Endodermal cell (in vitro differentiated cells): ENCODE measurements around the gene PRKAG2. TPM values are rescaled to one million over a fixed set of nuclear protein-coding genes. Genes with fewer than 3 reads are reported as not detected.

ENCODE experiments used
- DNase-seq: peaks from one replicate; pipeline ENCODE4 v3.0.0-alpha.2; 2017
- H3K27ac ChIP-seq: 2 replicates; pipeline ENCODE4 v1.5.1; 2013; ENCODE audit warnings: mild to moderate bottlenecking, low read depth, low read length, moderate library complexity
- H3K27me3 ChIP-seq: 2 replicates; pipeline ENCODE4 v1.6.1; 2013; ENCODE audit warnings: mild to moderate bottlenecking, low read length, moderate library complexity; ENCODE audit not compliant: insufficient read depth, control insufficient read depth, poor library complexity, severe bottlenecking
- H3K36me3 ChIP-seq: 2 replicates; pipeline ENCODE4 v1.7.0; 2013; ENCODE audit warnings: mild to moderate bottlenecking, low read length, moderate library complexity; ENCODE audit not compliant: control insufficient read depth, insufficient read depth
- H3K4me1 ChIP-seq: one replicate; pipeline ENCODE4 v1.7.0; 2013; ENCODE audit warnings: low read length; ENCODE audit not compliant: control insufficient read depth, insufficient read depth
- H3K4me3 ChIP-seq: 2 replicates; pipeline ENCODE4 v1.5.1; 2013; ENCODE audit warnings: mild to moderate bottlenecking, low read length, moderate library complexity
- H3K9ac ChIP-seq: 2 replicates; pipeline ENCODE4 v1.6.1; 2013; ENCODE audit warnings: mild to moderate bottlenecking, low read length, moderate library complexity; ENCODE audit not compliant: poor library complexity, severe bottlenecking; ENCODE audit errors: extremely low read depth
- H3K9me3 ChIP-seq: 2 replicates; pipeline ENCODE4 v1.6.1; 2013; ENCODE audit warnings: mild to moderate bottlenecking, low read length, moderate library complexity; ENCODE audit not compliant: control insufficient read depth
- H3K27ac Mint-ChIP-seq: 2 replicates; pipeline ENCODE4 v1.8.0; 2020; ENCODE audit warnings: mixed read lengths
- H3K27me3 Mint-ChIP-seq: 2 replicates; pipeline ENCODE4 v1.8.0; 2021; ENCODE audit warnings: mild to moderate bottlenecking, mixed read lengths; ENCODE audit not compliant: insufficient read depth
- H3K36me3 Mint-ChIP-seq: 2 replicates; pipeline ENCODE4 v1.8.0; 2020; ENCODE audit warnings: low read depth, mixed read lengths
- H3K4me1 Mint-ChIP-seq: 2 replicates; pipeline ENCODE4 v1.8.0; 2020; ENCODE audit warnings: mixed read lengths
- H3K4me3 Mint-ChIP-seq: 2 replicates; pipeline ENCODE4 v1.8.0; 2020; ENCODE audit warnings: mild to moderate bottlenecking, moderate library complexity, mixed read lengths
- H3K9me3 Mint-ChIP-seq: 2 replicates; pipeline ENCODE4 v1.8.0; 2020; ENCODE audit warnings: mild to moderate bottlenecking, mixed read lengths
- WGBS, 2 experiments: methylation state at CpG; one replicate each; pipeline versions ENCODE4 v1.1.5 to v1.1.7; 2013; ENCODE audit warnings: missing lambda C conversion rate in 2 of 2, mixed read lengths in 1 of 2; ENCODE audit not compliant: insufficient coverage in 1 of 2, insufficient read length in 1 of 2; 5-methylcytosine and 5-hydroxymethylcytosine counted together
- total RNA-seq, 2 donors: library from RNA; stranded (reverse); fragmentation: NEBNext Ultra II Directional in 1 of 2; extraction: Animal tissue kit (Norgen Biotek cat#: 25700) in 1 of 2; gene quantifications; 2 replicates in 1 of 2; 3 replicates in 1 of 2; pipeline ENCODE4 v1.2.1, GENCODE V29; 2021
- TF ChIP-seq, protein P1 (sequence below): fragments of 200-600 bp; sonication (generic); conservative IDR thresholded peaks from 2 replicates; pipeline ENCODE4 v1.5.0; 2021; ENCODE audit warnings: antibody characterized with exemption, mild to moderate bottlenecking

The PRKAG2 gene
- total RNA-seq, 2 donors from 2014 or later = 17.2 to 20.7 TPM

DNA sequence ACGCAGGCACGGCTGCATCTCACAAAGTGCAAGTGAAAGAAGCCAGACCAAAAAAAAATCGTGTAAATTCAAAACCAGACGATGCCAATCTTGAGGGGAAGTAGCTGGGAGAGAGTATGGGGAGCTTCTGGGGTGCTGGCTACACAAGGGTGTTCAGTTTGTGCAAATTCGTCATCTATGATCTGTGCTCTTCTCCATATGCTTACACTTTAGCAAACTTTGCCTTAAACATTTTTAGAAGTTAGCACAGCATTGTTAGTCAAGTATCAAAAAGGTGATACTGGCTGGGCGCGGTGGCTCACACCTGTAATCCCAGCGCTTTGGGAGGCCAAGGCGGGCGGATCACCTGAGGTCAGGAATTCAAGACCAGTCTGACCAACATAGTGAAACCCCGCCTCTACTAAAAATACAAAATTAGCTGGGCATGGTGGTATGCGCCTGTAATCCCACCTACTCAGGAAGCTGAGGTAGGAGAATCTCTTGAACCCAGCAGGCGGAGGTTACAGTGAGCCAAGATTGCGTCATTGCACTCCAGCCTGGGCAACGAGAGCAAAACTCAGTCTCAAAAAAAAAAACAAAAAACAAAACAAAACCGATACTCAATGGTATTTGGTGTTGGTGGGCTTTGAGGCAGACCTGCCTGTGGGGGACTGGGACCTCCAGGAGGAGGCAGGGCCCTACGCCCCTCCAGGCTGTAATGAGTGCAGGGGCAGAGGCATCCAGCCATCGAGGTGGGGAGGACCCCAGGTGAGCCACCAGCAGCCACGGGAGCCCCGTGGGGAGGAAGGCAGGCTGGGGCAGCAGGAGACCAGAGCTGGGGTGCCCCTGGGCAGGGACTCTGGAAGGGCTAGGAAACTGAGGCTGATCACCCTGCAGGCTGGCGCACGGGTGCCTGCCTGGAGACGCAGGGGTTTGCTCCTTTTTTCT lies 150.0 kb downstream of the PRKAG2 start:
- WGBS, 2 experiments = 88 to 94% methylated on average over 19 to 23 of the region's 23 CpGs
- H3K4me3 Mint-ChIP-seq = no peak overlapping the region
- no peak overlapping the region for H3K27ac Mint-ChIP-seq
- Histone ChIP-seq H3K4me3 (no peak overlapping the region), H3K9ac (no peak overlapping the region), H3K4me1 (peaks cover 6% of the 10 kb centered on the region), H3K36me3 (no peaks in the 10 kb centered on the region), H3K27me3 (no peaks in the 10 kb centered on the region), H3K27ac (no peak overlapping the region), H3K9me3 (no peaks in the 10 kb centered on the region)
- no peaks in the 10 kb centered on the region for H3K36me3 Mint-ChIP-seq
- no peaks in the 10 kb centered on the region for H3K9me3 Mint-ChIP-seq
- H3K27me3 Mint-ChIP-seq = peaks cover under 1% of the 10 kb centered on the region
- TF ChIP-seq, protein P1, sequence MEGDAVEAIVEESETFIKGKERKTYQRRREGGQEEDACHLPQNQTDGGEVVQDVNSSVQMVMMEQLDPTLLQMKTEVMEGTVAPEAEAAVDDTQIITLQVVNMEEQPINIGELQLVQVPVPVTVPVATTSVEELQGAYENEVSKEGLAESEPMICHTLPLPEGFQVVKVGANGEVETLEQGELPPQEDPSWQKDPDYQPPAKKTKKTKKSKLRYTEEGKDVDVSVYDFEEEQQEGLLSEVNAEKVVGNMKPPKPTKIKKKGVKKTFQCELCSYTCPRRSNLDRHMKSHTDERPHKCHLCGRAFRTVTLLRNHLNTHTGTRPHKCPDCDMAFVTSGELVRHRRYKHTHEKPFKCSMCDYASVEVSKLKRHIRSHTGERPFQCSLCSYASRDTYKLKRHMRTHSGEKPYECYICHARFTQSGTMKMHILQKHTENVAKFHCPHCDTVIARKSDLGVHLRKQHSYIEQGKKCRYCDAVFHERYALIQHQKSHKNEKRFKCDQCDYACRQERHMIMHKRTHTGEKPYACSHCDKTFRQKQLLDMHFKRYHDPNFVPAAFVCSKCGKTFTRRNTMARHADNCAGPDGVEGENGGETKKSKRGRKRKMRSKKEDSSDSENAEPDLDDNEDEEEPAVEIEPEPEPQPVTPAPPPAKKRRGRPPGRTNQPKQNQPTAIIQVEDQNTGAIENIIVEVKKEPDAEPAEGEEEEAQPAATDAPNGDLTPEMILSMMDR = no peak
- peaks cover 8% of the 10 kb centered on the region for H3K4me1 Mint-ChIP-seq
- DNase-seq = no peak

DNA sequence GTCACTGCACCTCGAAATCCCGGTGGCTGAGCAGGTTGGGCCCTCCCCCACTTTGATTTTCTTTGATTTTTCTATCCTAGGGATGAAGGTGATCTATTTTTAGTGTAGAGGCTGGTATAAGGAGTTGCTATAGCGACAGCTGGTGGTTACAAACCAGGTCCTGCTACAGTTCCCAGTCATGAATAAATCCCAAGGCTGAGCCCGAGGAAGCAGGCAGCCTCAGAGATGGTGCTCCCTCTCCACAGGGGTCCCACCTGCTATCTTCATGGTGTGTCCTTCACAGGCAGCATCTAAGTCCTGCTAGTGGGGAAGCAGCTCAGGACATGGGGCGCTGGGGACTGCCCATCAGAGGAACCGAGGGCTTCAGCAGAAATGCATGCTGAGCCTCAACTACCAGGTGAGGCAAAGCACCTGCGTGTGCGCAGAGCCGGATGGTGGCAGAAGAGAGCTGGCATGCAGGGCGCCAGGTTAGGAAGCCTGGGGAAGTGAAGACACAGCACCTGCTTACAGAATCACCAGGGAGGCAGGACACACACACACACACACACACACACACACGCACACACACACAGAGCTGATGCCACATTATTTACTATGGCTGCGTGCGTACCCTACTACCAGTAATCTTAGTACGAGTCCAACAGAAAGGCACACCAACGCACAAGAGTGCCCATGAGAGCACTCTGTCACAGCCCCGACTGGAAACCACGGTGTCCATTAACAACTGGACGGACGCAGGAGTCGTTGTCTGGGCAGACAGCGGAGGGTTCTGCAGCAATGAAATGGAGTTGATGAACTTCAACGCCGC lies 150.9 kb downstream of the PRKAG2 start:
- Mint-ChIP-seq H3K4me1 (peaks cover 2% of the 10 kb centered on the region), H3K27me3 (peaks cover 2% of the 10 kb centered on the region), H3K9me3 (no peaks in the 10 kb centered on the region), H3K36me3 (no peaks in the 10 kb centered on the region), H3K27ac (no peak overlapping the region), H3K4me3 (no peak overlapping the region)
- Histone ChIP-seq H3K36me3 (no peaks in the 10 kb centered on the region), H3K27me3 (no peaks in the 10 kb centered on the region), H3K4me3 (no peak overlapping the region), H3K9ac (no peak overlapping the region), H3K27ac (no peak overlapping the region), H3K4me1 (peaks cover 3% of the 10 kb centered on the region), H3K9me3 (no peaks in the 10 kb centered on the region)
- TF ChIP-seq, protein P1 = no peak
- 94 to 97% methylated on average over 19 to 23 of the region's 23 CpGs for WGBS, 2 experiments
- DNase-seq = no peak

DNA sequence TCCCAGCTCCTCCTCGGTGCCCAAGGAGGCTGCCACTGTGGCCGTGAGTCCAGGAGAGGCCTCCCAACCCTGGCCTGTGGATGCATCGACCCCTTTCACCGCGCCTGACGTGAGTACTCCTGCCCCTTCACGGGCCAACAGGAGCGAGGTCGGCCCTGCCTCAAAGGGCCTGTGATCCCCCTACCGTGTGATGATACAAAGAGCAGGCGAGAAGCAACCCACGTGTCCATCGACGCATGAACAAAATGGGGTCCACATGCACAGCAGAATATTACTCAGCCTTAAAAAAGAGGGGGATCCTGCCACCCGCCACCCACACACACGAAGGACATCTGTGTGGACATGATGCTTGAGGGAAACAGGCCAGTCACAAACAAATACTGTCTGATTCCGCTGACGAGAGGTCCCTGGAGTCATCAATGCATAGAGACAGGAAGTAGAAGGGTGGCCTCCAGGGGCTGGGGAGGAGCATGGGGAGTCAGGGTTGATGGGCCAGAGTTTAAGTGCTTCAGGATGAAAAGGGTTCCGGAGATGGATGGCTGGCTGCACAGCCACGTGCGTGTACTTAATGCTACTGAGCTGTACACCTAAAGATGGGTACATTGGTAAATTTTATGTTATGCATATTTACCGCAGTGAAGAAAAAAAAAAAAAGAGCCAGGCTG lies 151.9 kb downstream of the PRKAG2 start:
- DNase-seq = no peak
- 95 to 96% methylated on average over 18 to 22 of the region's 22 CpGs for WGBS, 2 experiments
- no peak overlapping the region for H3K4me3 Mint-ChIP-seq
- Histone ChIP-seq H3K4me1 (no peaks in the 10 kb centered on the region), H3K27ac (no peak overlapping the region), H3K9ac (no peak overlapping the region), H3K36me3 (no peaks in the 10 kb centered on the region), H3K9me3 (no peaks in the 10 kb centered on the region), H3K27me3 (no peaks in the 10 kb centered on the region), H3K4me3 (no peak overlapping the region)
- H3K36me3 Mint-ChIP-seq = no peaks in the 10 kb centered on the region
- no peak overlapping the region for H3K27ac Mint-ChIP-seq
- H3K27me3 Mint-ChIP-seq = peaks cover 2% of the 10 kb centered on the region
- TF ChIP-seq, protein P1 = no peak
- H3K9me3 Mint-ChIP-seq = no peaks in the 10 kb centered on the region
- no peaks in the 10 kb centered on the region for H3K4me1 Mint-ChIP-seq
